ENCODE results near the gene HM13. TPM values are rescaled to one million over a fixed set of nuclear protein-coding genes. Genes with fewer than 3 reads are reported as not detected.
A peak's percentile ranks its signal among the peaks of the same experiment; 100 is the strongest.

HM13 gene
- total and polyA plus RNA-seq, 2 experiments from 2014 or later = 126 to 150 TPM

DNA sequence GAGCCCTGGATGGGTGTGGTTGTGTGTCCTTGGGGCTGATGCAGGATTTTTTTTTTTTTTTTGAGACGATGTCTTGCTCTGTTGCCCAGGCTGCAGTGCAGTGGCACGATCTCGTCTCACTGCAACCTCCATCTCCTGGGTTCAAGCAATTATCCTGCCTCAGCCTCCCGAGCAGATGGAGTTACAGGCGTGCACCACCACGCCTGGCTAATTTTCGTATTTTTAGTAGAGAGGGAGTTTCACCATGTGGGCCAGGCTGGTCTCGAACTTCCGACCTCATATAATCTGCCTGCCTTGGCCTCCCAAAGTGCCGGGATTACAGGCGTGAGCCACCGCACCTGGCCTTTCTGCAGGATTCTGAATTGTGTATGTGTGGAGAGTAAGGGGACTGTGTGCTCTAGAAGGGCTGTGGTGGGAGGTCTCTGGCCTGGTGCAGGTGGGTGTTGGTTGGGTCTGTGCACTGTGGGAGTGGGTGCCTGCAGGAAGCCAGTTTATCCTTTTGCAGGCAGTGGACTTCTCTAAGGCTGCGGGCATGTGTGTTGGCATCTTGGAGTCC, 79.8 kb downstream of the HM13 start:
- H3K4me1 Mint-ChIP-seq = peaks cover 41% of the 10 kb centered on the region
- Histone ChIP-seq H2AFZ (no peak overlapping the region), H3F3A (replicated peaks; ENCODE audit: low read depth) (peaks cover 26% of the 10 kb centered on the region), H3K4me1 (ENCODE audit: insufficient read depth) (peaks cover 45% of the 10 kb centered on the region), H3K9me2 (ENCODE audit: insufficient read depth) (no peaks in the 10 kb centered on the region), H3K27me3 (ENCODE audit: insufficient read depth) (0 out of 2 replicates have a peak, but pooled peaks cover under 1% of the 10 kb centered on the region), H4K20me1 (replicated peaks; ENCODE audit: insufficient read depth) (no peaks in the 10 kb centered on the region), H3K36me3 (ENCODE audit: insufficient read depth) (no peaks in the 10 kb centered on the region), H3K27ac (ENCODE audit: low read depth) (peak overlapping the region; percentile 40), H3K4me3 (no peak overlapping the region), H3K4me2 (peak overlapping the region; percentile 0), H3K79me2 (replicated peaks; ENCODE audit: insufficient read depth) (0 out of 2 replicates have a peak, but pooled peaks cover 5% of the 10 kb centered on the region)
- no peak for ATAC-seq
- no peak for DNase-seq (ENCODE audit: low spot score)
- H3K9me3 Mint-ChIP-seq = no peaks in the 10 kb centered on the region; the same call in 2 of the 3 replicates
- H3K4me3 Mint-ChIP-seq = no peak overlapping the region; the same call in 2 of the 3 replicates
- no peaks in the 10 kb centered on the region for H3K36me3 Mint-ChIP-seq (ENCODE audit: low read depth)
- peaks cover 22% of the 10 kb centered on the region for H3K27me3 Mint-ChIP-seq (ENCODE audit: insufficient read depth, low read depth, poor library complexity)
- peak overlapping the region; percentile 76 for H3K27ac Mint-ChIP-seq
- TF ChIP-seq CREB1 (CRISPR knock-in tag; IDR thresholded peaks at IDR 0.05; ENCODE audit: low read depth) (no peak), NANOG (IDR thresholded peaks at IDR 0.05; ENCODE audit: borderline replicate concordance) (no peak), ZNF114 (CRISPR knock-in tag; IDR thresholded peaks at IDR 0.05) (no peak), ZNF331 (CRISPR knock-in tag; IDR thresholded peaks at IDR 0.05; ENCODE audit: low read depth) (no peak), JUNB (IDR thresholded peaks at IDR 0.05; ENCODE audit: unreplicated experiment) (no peak), EZH2phosphoT487 (IDR thresholded peaks at IDR 0.05; ENCODE audit: unreplicated experiment) (no peak), STAT1 (IDR thresholded peaks at IDR 0.05; ENCODE audit: unreplicated experiment) (no peak), EZH2 (IDR thresholded peaks at IDR 0.05; ENCODE audit: low read depth, unreplicated experiment) (no peak)
- TF ChIP-seq, protein P1, sequence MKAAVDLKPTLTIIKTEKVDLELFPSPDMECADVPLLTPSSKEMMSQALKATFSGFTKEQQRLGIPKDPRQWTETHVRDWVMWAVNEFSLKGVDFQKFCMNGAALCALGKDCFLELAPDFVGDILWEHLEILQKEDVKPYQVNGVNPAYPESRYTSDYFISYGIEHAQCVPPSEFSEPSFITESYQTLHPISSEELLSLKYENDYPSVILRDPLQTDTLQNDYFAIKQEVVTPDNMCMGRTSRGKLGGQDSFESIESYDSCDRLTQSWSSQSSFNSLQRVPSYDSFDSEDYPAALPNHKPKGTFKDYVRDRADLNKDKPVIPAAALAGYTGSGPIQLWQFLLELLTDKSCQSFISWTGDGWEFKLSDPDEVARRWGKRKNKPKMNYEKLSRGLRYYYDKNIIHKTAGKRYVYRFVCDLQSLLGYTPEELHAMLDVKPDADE (IDR thresholded peaks at IDR 0.05) = no peak
- TF ChIP-seq, protein P2, sequence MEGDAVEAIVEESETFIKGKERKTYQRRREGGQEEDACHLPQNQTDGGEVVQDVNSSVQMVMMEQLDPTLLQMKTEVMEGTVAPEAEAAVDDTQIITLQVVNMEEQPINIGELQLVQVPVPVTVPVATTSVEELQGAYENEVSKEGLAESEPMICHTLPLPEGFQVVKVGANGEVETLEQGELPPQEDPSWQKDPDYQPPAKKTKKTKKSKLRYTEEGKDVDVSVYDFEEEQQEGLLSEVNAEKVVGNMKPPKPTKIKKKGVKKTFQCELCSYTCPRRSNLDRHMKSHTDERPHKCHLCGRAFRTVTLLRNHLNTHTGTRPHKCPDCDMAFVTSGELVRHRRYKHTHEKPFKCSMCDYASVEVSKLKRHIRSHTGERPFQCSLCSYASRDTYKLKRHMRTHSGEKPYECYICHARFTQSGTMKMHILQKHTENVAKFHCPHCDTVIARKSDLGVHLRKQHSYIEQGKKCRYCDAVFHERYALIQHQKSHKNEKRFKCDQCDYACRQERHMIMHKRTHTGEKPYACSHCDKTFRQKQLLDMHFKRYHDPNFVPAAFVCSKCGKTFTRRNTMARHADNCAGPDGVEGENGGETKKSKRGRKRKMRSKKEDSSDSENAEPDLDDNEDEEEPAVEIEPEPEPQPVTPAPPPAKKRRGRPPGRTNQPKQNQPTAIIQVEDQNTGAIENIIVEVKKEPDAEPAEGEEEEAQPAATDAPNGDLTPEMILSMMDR (conservative IDR thresholded peaks at IDR 0.05; ENCODE audit: low read depth in 2 of 2) = no peak
- TF ChIP-seq, protein P3, sequence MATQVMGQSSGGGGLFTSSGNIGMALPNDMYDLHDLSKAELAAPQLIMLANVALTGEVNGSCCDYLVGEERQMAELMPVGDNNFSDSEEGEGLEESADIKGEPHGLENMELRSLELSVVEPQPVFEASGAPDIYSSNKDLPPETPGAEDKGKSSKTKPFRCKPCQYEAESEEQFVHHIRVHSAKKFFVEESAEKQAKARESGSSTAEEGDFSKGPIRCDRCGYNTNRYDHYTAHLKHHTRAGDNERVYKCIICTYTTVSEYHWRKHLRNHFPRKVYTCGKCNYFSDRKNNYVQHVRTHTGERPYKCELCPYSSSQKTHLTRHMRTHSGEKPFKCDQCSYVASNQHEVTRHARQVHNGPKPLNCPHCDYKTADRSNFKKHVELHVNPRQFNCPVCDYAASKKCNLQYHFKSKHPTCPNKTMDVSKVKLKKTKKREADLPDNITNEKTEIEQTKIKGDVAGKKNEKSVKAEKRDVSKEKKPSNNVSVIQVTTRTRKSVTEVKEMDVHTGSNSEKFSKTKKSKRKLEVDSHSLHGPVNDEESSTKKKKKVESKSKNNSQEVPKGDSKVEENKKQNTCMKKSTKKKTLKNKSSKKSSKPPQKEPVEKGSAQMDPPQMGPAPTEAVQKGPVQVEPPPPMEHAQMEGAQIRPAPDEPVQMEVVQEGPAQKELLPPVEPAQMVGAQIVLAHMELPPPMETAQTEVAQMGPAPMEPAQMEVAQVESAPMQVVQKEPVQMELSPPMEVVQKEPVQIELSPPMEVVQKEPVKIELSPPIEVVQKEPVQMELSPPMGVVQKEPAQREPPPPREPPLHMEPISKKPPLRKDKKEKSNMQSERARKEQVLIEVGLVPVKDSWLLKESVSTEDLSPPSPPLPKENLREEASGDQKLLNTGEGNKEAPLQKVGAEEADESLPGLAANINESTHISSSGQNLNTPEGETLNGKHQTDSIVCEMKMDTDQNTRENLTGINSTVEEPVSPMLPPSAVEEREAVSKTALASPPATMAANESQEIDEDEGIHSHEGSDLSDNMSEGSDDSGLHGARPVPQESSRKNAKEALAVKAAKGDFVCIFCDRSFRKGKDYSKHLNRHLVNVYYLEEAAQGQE (IDR thresholded peaks at IDR 0.05; ENCODE audit: unreplicated experiment) = no peak

All from GM23338 (cell line).